WTC11 (cell line): ENCODE data around the gene NTN5. TPM values are rescaled to one million over a fixed set of nuclear protein-coding genes. Genes with fewer than 3 reads are reported as not detected.

ENCODE experiments used
- ATAC-seq: fragments of 200-7000 bp; cut with Tn5 transposase; 2 replicates; pipeline ENCODE4 v1.10.0; 2021; ENCODE audit warnings: mild to moderate bottlenecking, moderate library complexity
- CTCF ChIA-PET: fragments of 300-600 bp; sonication (Branson Sonifier 250); formaldehyde crosslinking; loops from one replicate; lab custom pipeline; 2021; ENCODE audit warnings: antibody characterized with exemption; lab: Charles Lee
- POLR2A ChIA-PET: fragments of 350-600 bp; sonication (Branson Sonifier 250); formaldehyde crosslinking; loops from one replicate; lab custom pipeline; 2021; ENCODE audit warnings: antibody characterized with exemption; lab: Charles Lee
- DNase-seq: peaks from one replicate; pipeline ENCODE4 v3.0.0; 2021; ENCODE audit warnings: low spot score
- H3K27ac Mint-ChIP-seq: 2 replicates; pipeline ENCODE4 v1.8.0; 2021; ENCODE audit warnings: mixed read lengths
- H3K27me3 Mint-ChIP-seq: 2 replicates; pipeline ENCODE4 v1.8.0; 2021; ENCODE audit warnings: low read depth, mild to moderate bottlenecking, moderate library complexity, mixed read lengths
- H3K36me3 Mint-ChIP-seq: 2 replicates; pipeline ENCODE4 v1.8.0; 2021; ENCODE audit warnings: mixed read lengths
- H3K4me1 Mint-ChIP-seq: 2 replicates; pipeline ENCODE4 v1.8.0; 2022; ENCODE audit warnings: mixed read lengths
- H3K4me3 Mint-ChIP-seq: 2 replicates; pipeline ENCODE4 v1.8.0; 2021; ENCODE audit warnings: mild to moderate bottlenecking, moderate library complexity, mixed read lengths
- H3K9me3 Mint-ChIP-seq: 2 replicates; pipeline ENCODE4 v1.8.0; 2021; ENCODE audit warnings: mixed read lengths
- ATF3 ChIP-seq: sonication (generic); formaldehyde crosslinking; conservative IDR thresholded peaks from 2 replicates; pipeline ENCODE4 v1.8.1; 2022; ENCODE audit warnings: mild to moderate bottlenecking, missing genetic modification reagents
- CBFB ChIP-seq: sonication (generic); formaldehyde crosslinking; IDR thresholded peaks from 2 replicates; pipeline ENCODE4 v1.8.1; 2022; ENCODE audit warnings: mild to moderate bottlenecking, low read depth, missing genetic modification reagents
- CDX4 ChIP-seq: fragments of 250-450 bp; sonication (Bioruptor Pico); IDR thresholded peaks from 2 replicates; pipeline ENCODE4 v1.9.0; 2021; ENCODE audit warnings: moderate library complexity, mild to moderate bottlenecking, inconsistent platforms, borderline replicate concordance
- CTCF ChIP-seq: fragments of 200-600 bp; IDR thresholded peaks from 2 replicates; pipeline ENCODE4 v1.8.0; 2022; ENCODE audit warnings: antibody characterized with exemption
- E2F5 ChIP-seq: sonication (generic); formaldehyde crosslinking; IDR thresholded peaks from 2 replicates; pipeline ENCODE4 v1.8.1; 2022; ENCODE audit warnings: mild to moderate bottlenecking, moderate library complexity, missing genetic modification reagents
- EMX1 ChIP-seq: fragments of 250-450 bp; sonication (Bioruptor Pico); IDR thresholded peaks from 2 replicates; pipeline ENCODE4 v1.8.0; 2021; ENCODE audit warnings: mild to moderate bottlenecking
- ERG ChIP-seq: fragments of 250-450 bp; sonication (Bioruptor Pico); IDR thresholded peaks from 2 replicates; pipeline ENCODE4 v1.8.0; 2021; ENCODE audit warnings: mild to moderate bottlenecking
- FOXP4 ChIP-seq: sonication (generic); formaldehyde crosslinking; IDR thresholded peaks from 2 replicates; pipeline ENCODE4 v1.8.0; 2022; ENCODE audit warnings: mild to moderate bottlenecking, missing genetic modification reagents
- GRHL2 ChIP-seq: fragments of 250-450 bp; sonication (Bioruptor Pico); IDR thresholded peaks from 2 replicates; pipeline ENCODE4 v1.8.0; 2022; ENCODE audit warnings: mild to moderate bottlenecking, moderate library complexity; ENCODE audit not compliant: insufficient replicate concordance, severe bottlenecking
- MYBL2 ChIP-seq: sonication (generic); formaldehyde crosslinking; IDR thresholded peaks from 2 replicates; pipeline ENCODE4 v1.8.1; 2023; ENCODE audit warnings: mild to moderate bottlenecking, moderate library complexity, missing genetic modification reagents
- PRRX2 ChIP-seq: fragments of 250-450 bp; sonication (Bioruptor Pico); IDR thresholded peaks from 2 replicates; pipeline ENCODE4 v1.8.0; 2021; ENCODE audit warnings: mild to moderate bottlenecking
- SP1 ChIP-seq: sonication (generic); formaldehyde crosslinking; conservative IDR thresholded peaks from 2 replicates; pipeline ENCODE4 v1.8.1; 2022; ENCODE audit warnings: missing genetic modification reagents
- STAT6 ChIP-seq: sonication (generic); formaldehyde crosslinking; conservative IDR thresholded peaks from 2 replicates; pipeline ENCODE4 v1.8.1; 2023; ENCODE audit warnings: mild to moderate bottlenecking, low read depth, missing genetic modification reagents, moderate library complexity
- TCF7 ChIP-seq: sonication (generic); formaldehyde crosslinking; IDR thresholded peaks from 2 replicates; pipeline ENCODE4 v1.8.0; 2022; ENCODE audit warnings: mild to moderate bottlenecking, low read depth, missing genetic modification reagents, moderate library complexity
- TP53 ChIP-seq: sonication (generic); formaldehyde crosslinking; IDR thresholded peaks from 2 replicates; pipeline ENCODE4 v1.8.1; 2023; ENCODE audit warnings: mild to moderate bottlenecking, missing genetic modification reagents
- USF1 ChIP-seq: sonication (generic); formaldehyde crosslinking; IDR thresholded peaks from 2 replicates; pipeline ENCODE4 v1.8.0; 2022; ENCODE audit warnings: mild to moderate bottlenecking, missing genetic modification reagents
- ZNF232 ChIP-seq: sonication (generic); formaldehyde crosslinking; IDR thresholded peaks from 2 replicates; pipeline ENCODE4 v1.8.0; 2022; ENCODE audit warnings: mild to moderate bottlenecking, missing genetic modification reagents
- ZNF263 ChIP-seq: sonication (generic); formaldehyde crosslinking; IDR thresholded peaks from 2 replicates; pipeline ENCODE4 v1.8.1; 2022; ENCODE audit warnings: low read depth, mild to moderate bottlenecking, moderate library complexity, missing genetic modification reagents
- ZNF396 ChIP-seq: fragments of 250-450 bp; sonication (Bioruptor Pico); IDR thresholded peaks from 2 replicates; pipeline ENCODE4 v1.8.0; 2021; ENCODE audit warnings: mild to moderate bottlenecking, moderate library complexity, borderline replicate concordance
- ZNF425 ChIP-seq: fragments of 250-450 bp; sonication (Bioruptor Pico); conservative IDR thresholded peaks from 2 replicates; pipeline ENCODE4 v1.9.0; 2021; ENCODE audit warnings: mild to moderate bottlenecking
- total RNA-seq: library from RNA; stranded (reverse); gene quantifications from 3 replicates; pipeline ENCODE4 v1.2.3, GENCODE V29; 2021

NTN5 gene
- total RNA-seq, 1 experiment from 2014 or later, result 0.28 TPM

GRCh38 chr19:48685583-48685982 is 12.8 kb upstream of the NTN5 start:
- H3K27me3 Mint-ChIP-seq, result no peaks in the 10 kb centered on the region; the same call in none of the 2 replicates

More at GRCh38 chr19:48685583-48685982, 12.8 kb upstream of the NTN5 start:
- DNase-seq (no peak), ATAC-seq (no peak)
- CTCF ChIA-PET, result no interaction called here
- Mint-ChIP-seq H3K4me3 (no peak overlapping the region), H3K9me3 (no peaks in the 10 kb centered on the region), H3K4me1 (no peaks in the 10 kb centered on the region), H3K36me3 (no peaks in the 10 kb centered on the region), H3K27ac (no peak overlapping the region)
- no peak for TF ChIP-seq GRHL2
- no peak for TF ChIP-seq FOXP4 (CRISPR knock-in tag)
- no peak for TF ChIP-seq ATF3 (CRISPR knock-in tag)
- TF ChIP-seq E2F5 (CRISPR knock-in tag), result no peak
- no peak for TF ChIP-seq EMX1 (CRISPR knock-in tag)
- no peak for TF ChIP-seq TP53 (CRISPR knock-in tag)
- no peak for TF ChIP-seq ERG
- TF ChIP-seq TCF7 (CRISPR knock-in tag), result no peak
- TF ChIP-seq ZNF263 (CRISPR knock-in tag), result no peak
- no peak for TF ChIP-seq CDX4 (CRISPR knock-in tag)
- TF ChIP-seq STAT6 (CRISPR knock-in tag), result no peak
- TF ChIP-seq PRRX2, result no peak
- no peak for TF ChIP-seq ZNF232 (CRISPR knock-in tag)
- TF ChIP-seq CBFB (CRISPR knock-in tag), result no peak
- TF ChIP-seq SP1 (CRISPR knock-in tag), result no peak
- no peak for TF ChIP-seq ZNF425 (CRISPR knock-in tag)
- TF ChIP-seq CTCF, result no peak
- TF ChIP-seq USF1 (CRISPR knock-in tag), result no peak
- TF ChIP-seq ZNF396 (CRISPR knock-in tag), result no peak
- no peak for TF ChIP-seq MYBL2 (CRISPR knock-in tag)
- POLR2A ChIA-PET, result interaction anchor here (0.7 kb wide), 2 partner anchors 10 to 39 kb away, joined by 4 to 5 read pairs; partner anchors contain the start of gene CA11
